HG02678 (cell line): ENCODE data around the gene ASTN1.

Experiments
- ATAC-seq: cut with Tn5 transposase; IDR thresholded peaks from one replicate; pipeline ENCODE4 v1.9.1; 2021; ENCODE audit warnings: mild to moderate bottlenecking, moderate library complexity; ENCODE audit not compliant: unreplicated experiment

ASTN1 gene

DNA sequence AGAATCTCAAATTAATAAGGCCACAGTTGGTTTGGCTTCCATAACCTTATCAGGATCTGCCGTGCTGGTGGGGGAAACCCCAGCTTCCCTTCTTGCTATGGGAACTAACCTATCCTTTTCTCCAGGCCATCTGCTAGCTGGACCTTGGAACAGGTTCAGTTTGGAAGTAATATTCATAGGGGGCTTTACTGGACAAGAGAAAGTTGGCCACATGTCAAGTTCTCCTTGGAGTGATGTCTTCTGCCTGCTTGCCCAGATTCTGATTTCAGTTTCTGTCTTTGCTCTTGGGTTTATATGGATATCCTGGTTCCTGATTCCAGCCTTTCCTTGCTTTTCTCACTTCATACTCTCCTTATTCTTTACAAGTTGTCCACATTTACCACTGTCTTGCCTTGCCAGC, 279.6 kb downstream of the ASTN1 start:
- ATAC-seq, result no peak

DNA sequence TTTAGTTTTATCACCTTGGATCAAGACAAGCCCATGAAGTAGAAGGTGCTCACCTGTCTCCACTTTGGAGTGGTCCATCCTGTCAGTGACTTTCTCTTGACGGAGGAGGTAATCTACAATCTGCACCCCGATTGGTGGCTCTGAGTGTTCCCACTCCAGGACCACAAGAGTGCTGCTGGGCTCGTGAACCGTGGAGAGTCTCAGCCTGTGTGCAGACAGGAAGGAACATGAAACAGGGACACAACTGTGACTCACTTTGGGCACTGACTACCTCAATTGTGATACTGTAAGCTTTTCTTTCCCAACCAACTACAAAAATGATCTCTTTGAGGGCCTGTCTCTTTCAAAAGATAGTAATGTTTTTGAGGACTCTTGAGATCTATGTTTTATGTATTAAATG, 280.2 kb downstream of the ASTN1 start:
- ATAC-seq, result no peak

- ATAC-seq, result peak; percentile 80
Observed at GRCh38 chr1:176880955-176881595, 283.4 kb downstream of the ASTN1 start.

DNA sequence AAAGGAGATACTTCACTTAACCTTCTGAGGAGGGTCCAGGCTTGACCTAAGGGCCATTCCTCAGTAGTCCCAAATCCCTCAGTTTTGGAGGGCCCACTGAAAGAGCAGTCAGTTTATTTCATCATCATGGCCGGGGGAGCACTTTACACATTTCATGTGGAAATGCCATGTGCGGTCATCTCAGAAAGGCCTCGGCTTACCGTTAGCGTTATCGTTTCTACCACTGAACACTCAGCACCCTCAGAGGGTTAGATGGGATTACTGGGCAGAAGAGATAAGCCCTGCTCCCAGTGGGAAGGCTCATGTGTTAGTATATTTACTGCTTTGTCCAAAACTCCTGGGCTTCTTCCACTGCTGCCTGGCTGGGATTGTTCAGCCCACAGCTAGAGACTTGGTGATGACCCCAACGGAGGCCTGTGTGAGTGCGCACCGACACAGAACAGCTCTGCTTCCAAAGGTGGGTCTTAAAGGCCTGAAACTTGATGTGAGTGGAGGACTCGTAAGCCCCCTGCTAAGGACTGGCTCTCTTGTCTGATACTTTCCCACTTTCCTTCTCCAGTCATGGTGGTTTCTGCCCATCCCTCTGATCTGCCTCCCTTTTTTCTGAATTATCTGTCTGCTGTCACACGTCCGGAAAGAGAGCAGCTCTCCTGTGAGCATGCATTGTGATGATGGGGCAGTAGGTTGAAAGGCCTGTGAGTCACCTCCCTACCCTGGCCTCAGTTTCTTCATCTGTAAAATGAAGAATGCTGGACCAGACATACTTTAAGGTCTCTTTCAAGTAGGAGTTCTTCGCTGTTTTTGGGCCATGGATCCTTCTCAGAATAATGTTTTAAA, 284.5 kb downstream of the ASTN1 start:
- no peak for ATAC-seq

- no peak for ATAC-seq
Observed at GRCh38 chr1:176878750-176879536, 285.6 kb downstream of the ASTN1 start.

DNA sequence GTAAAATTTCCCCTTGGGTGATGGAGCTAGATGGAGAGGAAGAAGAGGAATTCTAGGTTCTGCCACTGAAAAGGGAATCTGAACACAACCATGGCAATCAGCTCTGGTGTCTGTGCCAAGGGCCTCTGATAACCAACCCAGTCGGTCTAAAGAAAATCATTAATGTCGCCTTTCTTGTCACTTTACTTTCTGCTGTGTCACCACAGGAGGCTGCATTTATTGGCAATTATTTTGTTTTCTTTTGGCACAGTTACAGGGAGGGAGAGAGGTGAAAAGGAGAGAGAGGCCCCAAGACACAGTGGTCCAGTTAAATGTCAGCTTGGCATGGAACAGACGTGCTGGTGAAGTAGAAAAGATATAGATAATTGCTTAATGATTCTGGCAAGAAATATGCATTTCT, 287.0 kb downstream of the ASTN1 start:
- no peak for ATAC-seq

- no peak for ATAC-seq
Observed at GRCh38 chr1:176876966-176877515, 287.5 kb downstream of the ASTN1 start.

- no peak for ATAC-seq
Observed at GRCh38 chr1:176869577-176869976, 294.9 kb downstream of the ASTN1 start.

DNA sequence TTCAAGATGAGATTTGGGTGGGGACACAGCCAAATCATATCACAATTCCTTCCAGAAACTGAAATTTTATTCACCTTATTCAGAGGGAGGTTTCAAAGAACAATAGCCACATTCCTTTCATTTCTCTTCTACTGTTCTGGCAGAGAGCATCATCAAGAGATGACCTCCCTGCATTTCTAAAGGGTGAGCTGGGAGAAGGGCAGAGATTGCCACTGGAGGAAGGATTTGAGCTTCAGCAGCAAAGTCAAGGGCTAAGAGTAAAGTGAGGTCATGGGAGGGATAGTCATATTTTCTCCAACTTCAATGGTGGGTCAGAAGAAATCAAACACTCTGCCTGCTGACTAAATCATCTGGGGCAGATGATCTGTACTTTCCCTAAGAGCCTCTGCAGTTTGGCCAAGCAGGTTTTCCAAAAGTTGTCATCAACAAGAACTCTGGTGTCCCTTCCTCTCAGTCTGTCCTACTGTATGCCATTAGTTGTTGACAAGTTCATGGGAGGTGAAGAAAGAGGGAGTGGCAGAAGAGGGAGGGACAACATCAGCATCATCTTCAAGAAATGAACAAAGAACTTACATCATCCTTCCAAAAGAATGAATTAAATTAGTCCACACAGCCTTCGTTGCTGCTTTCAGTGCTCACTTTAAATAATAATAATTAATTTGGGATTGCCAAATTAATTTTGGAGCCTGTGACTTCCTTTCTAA, 298.3 kb downstream of the ASTN1 start:
- no peak for ATAC-seq

DNA sequence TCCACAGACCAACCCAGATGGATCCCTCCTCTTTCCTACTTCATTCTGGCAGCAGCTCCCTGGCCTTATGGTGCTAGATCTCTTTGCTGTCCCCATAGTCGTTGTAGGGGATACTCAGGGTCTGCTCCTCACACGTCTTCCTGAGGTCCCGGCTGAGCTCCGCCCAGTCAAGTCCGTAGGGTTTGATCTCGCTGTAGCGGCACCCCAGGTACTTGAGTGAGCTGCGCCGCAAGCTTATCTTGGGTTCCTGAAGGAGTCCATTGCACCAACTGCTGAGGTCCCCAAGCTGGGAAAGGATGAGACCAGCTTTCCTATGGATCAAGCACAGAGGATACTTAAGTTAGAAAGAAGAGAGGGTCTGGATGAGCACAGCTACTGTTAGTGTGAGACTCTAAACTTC, 300.3 kb downstream of the ASTN1 start:
- no peak for ATAC-seq

DNA sequence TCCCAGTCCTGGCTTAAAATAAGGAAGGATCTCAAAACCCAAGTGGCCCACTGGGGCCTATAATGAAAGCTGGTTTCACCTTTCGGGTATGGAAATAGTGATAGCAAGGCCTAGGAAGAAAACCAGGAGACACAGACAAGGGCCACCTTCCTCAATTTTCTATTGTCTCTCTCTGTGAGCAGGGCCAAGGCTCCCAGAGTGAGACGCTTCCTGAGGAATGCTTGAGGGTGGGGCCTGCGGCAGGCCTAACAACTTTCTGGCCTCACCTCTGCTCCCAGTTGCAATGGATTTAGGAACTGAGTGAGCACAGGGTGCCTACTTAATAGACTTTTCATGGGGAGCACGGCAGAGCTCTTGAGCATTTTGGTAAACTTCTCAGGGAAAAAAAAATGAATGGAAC, 300.9 kb downstream of the ASTN1 start:
- no peak for ATAC-seq

DNA sequence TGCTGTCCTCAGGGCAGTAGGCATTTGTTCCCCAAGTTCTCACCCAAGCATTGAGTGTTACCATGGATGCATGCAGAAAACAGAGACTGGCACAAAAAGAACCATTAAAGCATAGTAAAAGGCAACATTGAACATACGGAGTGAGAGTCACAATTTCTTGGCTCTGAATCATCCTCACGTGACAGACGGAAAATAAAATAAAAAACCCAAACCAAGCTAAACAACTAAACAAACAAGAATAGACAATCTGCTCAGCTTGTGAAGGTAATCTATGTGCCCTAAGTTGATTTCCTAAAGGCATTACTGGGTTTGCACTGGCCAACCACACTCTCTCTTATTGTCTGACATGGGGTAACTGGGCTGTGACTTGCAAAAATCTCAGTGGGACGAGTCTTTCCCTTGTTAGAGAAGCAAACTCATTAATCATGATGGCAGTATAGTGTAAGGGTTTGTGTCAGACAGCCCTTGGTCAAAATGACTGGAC, 306.0 kb downstream of the ASTN1 start:
- ATAC-seq, result no peak

- ATAC-seq, result no peak
Observed at GRCh38 chr1:176857632-176858031, 306.9 kb downstream of the ASTN1 start.

GRCh38 chr1:176854758-176855745, 309.5 kb downstream of the ASTN1 start:
- ATAC-seq, result no peak

GRCh38 chr1:176854121-176854520, 310.4 kb downstream of the ASTN1 start:
- no peak for ATAC-seq

DNA sequence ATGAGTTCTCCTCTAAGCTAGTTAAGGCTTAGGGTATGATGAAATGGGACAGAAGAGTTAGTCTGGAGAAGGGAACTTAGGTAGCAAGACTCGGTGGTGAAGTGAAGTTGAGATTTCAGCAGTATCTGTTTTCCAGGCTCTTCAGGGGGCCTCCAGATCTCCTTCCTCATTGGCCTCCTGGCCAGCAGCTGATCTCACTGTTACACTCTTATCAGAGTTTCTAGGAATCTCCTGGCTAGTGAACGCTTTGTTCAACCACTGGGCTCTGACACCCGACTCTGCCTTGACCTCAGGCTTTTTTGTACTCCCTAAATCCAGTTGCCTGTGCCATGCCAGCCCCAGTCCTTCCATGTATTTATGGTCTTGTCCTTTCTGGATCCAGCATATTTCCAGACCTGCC, 311.0 kb downstream of the ASTN1 start:
- no peak for ATAC-seq

DNA sequence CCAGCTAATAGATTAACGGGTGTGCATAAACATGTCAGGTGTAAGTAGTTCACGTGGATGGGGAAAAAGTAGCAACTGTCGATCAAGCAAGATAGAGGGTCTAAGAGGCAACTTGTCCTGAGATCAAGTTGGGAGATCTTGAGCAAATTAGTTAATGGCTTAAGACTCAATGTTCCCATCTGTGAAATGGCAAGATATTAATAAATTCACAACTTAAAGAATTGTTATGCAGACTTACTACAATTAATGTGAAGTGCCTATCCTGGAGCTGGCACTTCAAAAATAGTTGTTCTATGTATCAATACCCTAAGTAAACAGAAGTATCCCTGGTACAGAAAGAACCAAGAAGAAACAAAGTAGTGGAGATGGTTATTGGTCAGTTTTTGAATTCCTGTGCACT, 312.4 kb downstream of the ASTN1 start:
- no peak for ATAC-seq

GRCh38 chr1:176850871-176851270, 313.6 kb downstream of the ASTN1 start:
- no peak for ATAC-seq

DNA sequence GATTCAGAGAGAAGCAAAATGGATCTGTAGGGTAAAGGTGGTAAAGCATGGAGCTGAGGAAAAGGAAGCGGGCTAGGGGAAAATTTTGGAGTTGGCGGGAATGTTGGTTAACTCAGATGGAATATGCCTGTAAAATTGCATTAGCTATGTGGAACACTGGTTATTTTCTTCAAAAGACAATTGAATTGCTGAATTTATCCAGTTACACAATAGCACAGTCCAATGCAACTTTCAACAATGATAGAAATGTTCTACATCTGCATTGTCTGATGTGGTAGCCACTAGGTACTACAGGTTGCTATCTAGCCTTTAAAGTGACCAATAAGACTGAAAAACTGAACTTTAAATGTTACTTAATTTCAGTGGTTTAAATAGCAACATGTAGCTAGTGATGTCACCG, 315.2 kb downstream of the ASTN1 start:
- ATAC-seq, result no peak
